Measurements from ENCODE around the gene ARHGAP23.
"Not testable (repeated sequence)": the region's sequence is repeated elsewhere in the genome, so short reads cannot be mapped to it uniquely, and the experiment has no call there.

ARHGAP23 gene

DNA sequence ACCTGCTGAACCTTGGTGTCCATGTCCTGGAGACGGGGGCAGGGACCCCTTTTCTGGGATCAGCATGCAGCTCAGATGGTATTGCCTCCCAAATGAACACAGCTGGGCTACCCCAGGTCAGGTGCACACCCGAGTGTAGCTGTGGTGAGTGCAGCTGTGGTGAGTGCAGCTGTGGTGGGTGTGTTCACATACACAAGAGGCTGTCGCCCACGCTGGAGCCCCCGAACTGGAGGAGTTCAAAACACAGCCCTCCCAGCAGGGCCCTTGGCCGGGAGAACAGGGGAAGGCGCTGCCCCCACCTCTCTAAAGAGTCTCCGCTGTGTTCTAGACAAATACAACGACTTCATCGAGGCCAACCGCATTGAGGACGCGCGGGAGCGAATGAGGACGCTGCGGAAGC is 61.5 kb downstream of the ARHGAP23 start:
- DNase-seq (ENCODE audit: low read depth, low spot score), result not testable (repeated sequence)

DNA sequence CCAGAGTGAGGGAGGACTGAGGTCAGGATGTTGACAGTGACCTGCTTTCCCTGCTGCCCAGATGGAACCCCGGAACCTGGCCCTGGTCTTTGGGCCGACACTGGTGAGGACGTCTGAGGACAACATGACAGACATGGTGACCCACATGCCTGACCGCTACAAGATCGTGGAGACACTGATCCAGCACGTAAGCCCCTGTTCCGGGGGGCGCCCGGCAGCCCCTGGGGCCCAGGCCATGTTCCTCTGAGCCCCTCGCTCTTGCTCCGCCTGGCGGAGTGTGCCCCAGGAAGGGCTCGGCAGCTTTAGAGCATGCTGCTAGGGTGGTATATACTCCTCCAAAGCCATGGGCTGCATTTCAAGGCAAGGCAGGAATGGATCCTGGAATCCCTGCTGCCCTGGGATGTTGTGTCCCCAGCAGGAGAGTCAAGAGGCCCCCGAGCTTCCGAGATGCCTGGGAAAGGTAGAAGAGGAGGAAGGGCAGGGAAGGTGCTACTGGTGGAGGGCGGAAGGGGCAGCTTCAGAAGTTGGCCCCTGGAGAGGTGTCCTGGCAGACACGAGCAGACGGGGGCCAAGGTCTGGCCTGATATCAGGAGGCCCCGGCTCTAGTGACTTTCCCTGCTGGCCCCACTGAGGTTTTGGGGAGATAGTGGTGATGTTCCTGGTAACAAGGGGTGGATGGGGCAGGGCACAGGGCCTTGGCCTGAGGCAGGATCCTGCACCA is 63.2 kb downstream of the ARHGAP23 start:
- not testable (repeated sequence) for DNase-seq (ENCODE audit: low read depth, low spot score)

DNA sequence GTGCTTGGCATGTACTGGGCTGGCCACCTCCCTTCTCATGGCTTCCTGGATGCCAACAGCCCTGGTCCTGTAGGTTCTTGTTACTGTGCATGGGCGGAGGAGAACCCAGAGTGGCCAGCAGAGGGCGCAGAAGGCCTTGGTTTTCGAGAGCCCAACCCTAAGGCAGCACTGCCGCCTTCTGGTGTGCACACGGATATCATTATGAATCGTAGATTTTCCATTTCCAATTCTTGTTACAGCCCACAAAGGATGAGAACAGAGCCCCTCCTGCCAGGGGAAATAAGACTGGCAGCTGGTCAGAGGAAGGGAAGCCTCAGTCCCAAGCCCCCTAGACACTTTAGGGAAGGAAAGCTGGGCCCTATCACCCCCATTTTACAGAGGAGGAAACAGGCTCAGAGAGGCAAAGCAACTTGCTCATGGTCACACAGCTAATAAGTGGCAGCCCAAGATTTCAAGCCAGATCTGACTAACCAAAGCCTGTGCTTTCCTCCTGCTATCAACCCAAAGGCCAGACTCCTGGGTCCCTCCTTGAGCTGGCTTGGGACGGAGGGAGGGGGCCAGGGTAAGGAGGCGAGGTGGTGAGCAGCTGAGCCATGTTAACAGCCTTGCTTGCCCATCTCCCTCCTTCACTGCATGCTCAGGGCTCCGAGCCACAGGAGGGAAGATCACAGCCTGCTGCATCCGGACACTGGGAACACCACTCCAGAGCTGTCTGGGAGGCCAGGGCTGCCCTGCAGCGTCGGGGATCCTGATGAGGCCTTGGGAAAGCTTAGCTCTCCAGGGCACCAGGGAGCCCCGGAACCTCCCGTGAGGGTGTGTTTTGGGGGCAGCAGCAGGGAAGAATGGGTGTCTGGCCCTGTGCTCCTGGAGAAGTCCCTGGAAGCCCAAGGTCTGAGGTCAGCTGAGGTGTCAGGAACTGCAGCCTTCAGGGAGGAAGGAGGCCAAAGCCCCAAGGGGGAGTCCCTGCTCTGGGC is 64.1 kb downstream of the ARHGAP23 start:
- DNase-seq (ENCODE audit: low read depth, low spot score), result peak; percentile 93

DNA sequence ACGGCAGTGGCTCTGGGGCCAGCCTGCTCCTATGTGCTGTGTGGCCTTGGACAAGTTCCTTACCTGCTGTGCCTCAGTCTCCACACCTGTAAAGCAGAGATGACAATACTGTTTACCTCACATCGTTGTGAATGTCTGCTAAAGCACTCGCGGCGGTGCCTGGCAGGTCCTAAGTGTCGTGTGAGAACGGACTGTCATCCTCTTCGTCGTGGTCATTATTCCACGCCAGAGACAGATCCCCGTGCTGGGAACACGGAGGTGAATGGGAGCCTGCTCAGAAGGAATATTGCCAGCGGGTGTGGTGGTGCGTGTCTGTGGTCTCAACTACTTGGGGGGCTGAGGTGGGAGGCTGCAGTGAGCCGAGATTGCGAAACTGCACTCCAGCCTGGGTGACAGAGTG is 65.9 kb downstream of the ARHGAP23 start:
- not testable (repeated sequence) for DNase-seq (ENCODE audit: low read depth, low spot score)

DNA sequence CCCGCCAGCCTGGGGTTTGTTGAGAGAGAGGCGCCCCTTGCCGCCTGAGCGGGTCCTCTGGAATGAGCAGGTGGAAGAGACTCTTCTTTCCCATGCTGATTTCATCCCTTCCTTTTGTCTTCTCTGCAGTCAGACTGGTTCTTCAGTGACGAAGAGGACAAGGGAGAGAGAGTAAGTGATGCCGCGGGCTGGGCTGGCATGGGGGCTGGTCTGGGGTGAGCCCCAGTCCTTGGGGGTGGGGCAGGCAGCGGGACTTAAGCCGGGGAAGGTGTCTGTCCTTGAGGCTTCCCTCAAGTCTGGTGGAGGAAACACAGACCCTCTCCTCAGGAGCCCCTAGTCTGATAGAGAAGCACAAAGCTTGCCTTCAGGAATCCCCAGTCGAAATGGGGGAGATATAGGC is 69.4 kb downstream of the ARHGAP23 start:
- not testable (repeated sequence) for DNase-seq (ENCODE audit: low read depth, low spot score)

DNA sequence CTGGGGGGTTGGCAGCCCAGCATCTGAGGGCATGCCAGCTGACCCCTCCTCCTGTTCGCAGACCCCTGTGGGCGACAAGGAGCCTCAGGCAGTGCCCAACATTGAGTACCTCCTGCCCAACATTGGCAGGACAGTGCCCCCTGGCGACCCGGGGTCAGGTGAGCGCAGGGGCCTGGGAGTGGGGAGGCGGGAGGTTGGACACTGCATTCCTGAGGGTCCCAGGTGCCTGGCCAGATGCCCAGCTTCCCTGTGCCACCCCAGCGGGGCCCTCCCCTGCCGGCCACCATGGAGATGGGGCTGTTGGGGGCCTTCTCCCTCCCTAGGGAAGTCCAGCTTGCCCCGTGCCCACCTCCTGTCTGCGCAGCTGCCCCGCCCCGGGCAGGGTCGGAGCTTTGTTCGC is 70.1 kb downstream of the ARHGAP23 start:
- DNase-seq (ENCODE audit: low read depth, low spot score), result no peak

DNA sequence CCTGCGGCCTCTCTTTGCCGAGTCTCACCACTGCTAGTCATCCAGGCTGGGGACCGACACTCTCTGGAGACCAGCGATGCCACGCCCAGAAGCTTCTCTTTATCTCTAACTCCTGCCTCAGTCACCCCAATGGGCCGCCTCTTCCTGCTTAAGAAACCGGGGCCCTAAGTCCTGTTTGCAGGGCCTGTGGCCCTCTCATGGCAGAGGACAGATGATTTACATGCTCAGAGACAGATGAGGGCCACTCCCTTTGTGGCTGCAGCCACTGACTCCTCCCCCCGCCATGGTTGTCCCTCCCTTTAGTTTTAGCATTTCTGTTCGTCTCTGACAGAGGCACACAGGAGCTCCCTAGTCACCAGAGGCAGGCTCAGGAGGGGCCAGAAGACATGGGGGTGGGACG is 71.0 kb downstream of the ARHGAP23 start:
- not testable (repeated sequence) for DNase-seq (ENCODE audit: low read depth, low spot score)

DNA sequence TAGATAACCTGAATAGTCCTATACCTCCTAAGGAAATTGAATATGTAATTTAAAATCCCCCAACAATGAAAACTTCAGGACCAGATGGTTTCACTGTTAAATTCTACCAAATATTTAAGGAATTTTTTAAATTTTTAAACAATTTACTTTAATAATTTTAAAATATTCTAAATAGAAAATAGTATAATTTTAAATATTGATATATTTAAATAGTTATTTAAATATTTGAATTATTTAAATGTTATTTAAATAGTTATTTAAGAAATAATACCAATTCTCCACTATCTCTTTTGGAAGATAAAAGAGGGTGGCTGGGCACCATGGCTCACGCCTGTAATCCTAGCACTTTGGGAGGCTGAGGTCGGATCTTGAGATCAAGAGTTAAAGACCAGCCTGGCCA is 73.5 kb downstream of the ARHGAP23 start:
- not testable (repeated sequence) for DNase-seq (ENCODE audit: low read depth, low spot score)

DNA sequence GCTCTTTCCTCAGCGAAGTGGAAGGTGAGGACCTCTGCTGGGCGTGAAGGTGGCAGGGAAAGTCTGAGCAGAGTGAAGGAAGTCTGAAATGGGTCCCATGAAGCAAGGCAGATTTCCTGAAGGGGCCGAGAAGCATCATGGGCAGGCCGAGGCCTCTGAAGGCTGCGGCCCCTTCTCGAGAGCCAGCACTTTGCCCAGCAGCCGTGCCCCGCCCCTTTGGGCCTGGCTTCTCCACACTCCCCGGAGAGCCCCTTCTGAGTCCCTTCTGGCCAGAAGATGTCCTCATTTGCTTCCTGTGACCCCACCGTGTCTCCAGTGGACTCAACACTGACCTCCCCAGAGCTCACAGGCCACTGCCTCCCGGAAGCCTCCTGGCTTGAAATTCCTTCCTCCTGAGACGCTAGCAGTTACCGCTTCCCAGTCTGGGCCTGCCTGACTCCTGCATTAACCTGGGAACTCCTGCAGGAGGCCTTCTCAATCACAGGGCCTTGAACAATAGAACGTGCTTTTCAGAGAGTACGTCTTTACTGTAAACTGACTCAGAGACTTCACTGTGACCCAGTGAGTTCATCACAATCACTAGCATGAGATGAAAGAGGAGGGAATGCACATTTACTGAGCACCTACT is 75.1 kb downstream of the ARHGAP23 start:
- not testable (repeated sequence) for DNase-seq (ENCODE audit: low read depth, low spot score)

DNA sequence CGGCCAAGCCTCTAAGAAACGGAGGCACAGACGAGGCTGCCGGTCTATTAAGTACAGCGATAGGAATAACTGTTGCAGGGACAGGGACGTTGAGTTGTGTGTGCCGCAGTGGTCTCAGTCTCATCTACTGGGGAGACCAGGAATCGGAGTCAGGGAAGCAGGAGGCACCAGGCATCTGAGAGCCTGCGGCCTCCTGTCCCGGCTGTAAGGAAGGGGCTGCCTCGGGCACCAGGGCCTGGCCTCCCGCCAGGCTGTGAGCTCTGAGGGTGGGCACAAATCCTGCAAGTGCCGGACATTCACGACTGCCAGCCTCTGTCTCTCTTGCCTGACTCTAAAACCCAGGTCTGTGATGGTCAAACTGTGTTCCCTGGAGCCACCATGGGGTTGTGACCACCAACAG is 76.0 kb downstream of the ARHGAP23 start:
- no peak for DNase-seq (ENCODE audit: low read depth, low spot score)

DNA sequence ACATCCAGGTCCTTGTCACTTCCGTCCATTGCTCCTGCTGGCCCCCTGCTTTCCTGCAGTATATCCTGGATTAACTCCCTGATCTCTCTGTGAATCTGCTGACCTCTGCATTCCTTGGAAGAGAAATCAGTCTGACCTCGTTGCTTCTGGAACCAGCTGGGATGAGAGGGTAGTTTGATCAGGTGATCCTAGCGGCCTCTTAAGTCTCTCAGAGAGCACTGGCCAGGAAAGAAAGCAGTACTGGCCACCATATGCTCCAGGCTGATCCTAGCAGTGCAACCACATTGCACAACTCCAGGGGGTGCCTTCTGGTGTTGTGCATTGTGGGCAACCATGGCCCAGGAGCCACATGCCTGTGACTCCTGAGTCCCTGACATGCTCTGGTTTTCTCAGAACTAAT is 79.2 kb downstream of the ARHGAP23 start:
- DNase-seq (ENCODE audit: low read depth, low spot score), result no peak

DNA sequence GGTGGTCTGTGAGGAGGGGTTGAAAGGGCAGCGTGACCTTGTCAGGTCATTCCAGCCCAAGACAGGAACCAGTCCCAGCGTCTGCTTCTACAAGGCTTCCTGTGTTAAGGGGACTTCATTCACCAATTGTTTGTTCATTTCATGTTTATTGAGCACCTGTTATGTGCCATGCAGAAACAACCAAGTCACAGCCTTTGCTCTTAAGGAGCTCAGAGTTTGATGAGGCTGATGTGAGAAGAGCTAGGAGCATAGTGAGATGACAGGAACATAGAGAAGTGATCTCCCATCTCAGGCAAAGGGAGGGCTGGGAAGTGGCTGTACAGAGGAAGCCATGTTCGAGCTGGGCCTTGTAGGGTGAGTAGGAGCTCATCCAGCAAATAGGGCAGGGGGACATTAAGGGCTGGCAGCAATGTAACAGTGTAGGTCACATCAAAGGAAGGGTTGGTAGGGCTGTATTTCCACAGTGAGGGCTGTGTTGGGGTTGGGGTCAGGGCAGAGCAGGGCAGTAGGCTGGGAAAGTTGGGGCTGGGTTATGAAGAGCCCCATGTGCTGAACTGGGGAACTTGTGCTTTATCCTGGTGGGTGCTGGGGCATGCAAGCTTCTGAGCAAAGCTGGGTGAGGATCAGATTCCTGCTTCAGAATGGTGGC is 79.8 kb downstream of the ARHGAP23 start:
- no peak for DNase-seq (ENCODE audit: low read depth, low spot score)

DNA sequence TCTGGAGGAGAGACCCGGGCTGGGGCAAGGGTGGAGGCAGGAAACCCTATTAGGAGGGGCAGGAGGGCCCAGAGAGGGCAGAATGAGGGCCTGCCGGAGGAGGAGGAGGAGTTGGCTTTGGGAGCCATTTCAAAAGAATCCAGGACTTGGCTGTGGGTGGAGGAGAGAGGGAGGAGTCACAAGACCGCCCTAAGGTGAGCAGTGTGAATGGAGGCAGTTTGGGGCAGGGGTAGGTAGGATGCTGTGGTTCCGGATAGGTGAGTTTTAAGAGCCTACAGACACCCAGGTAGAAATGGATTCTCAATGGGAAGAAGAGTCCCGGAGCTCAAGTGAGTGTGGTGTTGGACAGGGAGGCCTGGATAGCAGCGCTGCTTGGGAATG is 80.3 kb downstream of the ARHGAP23 start:
- DNase-seq (ENCODE audit: low read depth, low spot score), result no peak

DNA sequence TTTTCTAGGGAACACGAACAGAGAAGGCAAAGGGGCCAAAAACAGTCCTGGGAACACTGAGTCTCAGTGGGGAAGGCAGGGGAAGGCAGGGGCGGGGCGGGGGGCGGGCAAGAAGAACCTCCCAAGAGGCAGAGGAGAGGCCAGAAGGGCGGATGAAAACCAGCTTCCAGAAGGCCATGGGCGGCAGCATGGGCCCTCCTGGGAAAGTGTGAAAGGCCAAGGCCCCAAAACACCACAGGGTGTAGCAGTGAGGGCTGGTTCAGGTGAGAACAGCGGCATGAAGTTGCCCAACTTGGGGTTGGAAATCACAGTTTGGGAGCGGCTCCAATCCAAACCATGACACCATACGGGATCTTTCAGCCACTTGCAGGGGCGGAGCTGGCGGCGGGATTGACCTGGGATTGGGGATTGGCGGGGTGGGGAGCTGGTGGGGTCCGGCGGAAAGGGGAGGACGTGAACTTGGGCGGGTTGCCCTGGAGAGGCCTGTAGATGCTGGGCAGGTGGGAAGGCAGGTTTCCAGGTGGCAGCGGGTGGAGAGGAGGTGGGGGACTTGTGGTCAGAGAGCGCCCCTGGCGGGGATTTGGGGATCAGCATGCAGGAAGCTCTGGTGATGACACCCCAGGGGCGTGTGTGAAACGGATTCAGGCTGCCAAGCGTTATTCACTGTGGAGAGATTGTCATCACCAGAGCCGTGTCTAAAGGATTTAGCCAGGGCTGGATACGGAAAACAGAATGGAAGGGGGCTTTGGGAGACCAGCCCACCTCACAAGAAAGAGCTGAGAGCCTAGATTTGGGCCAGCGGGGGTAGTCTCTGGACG is 80.9 kb downstream of the ARHGAP23 start:
- peak; percentile 91 for DNase-seq (ENCODE audit: low read depth, low spot score)

DNA sequence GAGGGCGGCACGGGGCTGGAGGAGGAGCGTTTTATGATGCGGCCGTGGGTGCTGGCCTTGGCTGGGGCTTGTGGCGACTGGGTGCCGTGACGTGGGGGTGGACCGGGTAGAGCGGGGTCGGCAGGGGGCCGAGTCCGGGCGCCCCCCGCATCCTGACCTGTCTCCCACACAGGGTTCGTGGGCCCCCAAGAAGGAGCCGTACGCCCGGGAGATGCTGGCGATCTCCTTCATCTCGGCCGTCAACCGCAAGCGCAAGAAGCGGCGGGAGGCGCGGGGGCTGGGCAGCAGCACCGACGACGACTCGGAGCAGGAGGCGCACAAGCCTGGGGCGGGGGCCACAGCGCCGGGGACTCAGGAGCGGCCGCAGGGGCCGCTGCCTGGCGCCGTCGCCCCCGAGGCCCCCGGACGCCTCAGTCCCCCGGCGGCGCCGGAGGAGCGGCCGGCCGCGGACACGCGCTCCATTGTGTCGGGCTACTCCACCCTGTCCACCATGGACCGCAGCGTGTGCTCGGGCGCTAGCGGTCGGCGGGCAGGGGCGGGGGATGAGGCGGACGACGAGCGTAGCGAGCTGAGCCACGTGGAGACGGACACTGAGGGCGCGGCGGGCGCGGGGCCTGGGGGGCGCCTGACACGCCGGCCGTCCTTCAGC is 81.6 kb downstream of the ARHGAP23 start:
- DNase-seq (ENCODE audit: low read depth, low spot score), result peak; percentile 72

DNA sequence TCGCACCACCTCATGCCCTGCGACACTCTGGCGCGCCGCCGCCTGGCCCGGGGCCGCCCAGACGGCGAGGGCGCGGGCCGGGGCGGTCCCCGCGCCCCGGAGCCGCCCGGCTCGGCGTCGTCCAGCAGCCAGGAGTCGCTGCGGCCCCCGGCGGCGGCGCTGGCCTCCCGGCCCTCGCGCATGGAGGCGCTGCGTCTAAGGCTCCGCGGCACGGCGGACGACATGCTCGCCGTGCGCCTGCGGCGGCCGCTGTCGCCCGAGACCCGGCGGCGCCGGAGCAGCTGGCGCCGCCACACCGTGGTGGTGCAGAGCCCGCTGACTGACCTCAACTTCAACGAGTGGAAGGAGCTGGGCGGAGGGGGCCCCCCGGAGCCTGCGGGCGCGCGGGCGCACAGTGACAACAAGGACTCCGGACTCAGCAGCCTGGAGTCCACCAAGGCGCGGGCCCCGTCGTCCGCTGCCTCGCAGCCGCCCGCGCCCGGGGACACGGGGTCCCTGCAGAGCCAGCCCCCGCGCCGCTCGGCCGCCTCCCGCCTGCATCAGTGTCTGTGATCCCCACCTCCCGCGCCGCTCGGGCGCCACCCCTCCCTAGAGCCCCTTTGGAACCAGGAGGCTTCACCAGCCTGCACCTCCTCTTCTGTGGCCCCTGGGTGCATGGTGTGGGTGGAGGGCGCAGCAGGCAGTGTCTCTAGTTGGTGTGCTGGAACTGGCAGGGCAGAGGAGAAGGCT is 82.3 kb downstream of the ARHGAP23 start:
- peak; percentile 86 for DNase-seq (ENCODE audit: low read depth, low spot score)

DNA sequence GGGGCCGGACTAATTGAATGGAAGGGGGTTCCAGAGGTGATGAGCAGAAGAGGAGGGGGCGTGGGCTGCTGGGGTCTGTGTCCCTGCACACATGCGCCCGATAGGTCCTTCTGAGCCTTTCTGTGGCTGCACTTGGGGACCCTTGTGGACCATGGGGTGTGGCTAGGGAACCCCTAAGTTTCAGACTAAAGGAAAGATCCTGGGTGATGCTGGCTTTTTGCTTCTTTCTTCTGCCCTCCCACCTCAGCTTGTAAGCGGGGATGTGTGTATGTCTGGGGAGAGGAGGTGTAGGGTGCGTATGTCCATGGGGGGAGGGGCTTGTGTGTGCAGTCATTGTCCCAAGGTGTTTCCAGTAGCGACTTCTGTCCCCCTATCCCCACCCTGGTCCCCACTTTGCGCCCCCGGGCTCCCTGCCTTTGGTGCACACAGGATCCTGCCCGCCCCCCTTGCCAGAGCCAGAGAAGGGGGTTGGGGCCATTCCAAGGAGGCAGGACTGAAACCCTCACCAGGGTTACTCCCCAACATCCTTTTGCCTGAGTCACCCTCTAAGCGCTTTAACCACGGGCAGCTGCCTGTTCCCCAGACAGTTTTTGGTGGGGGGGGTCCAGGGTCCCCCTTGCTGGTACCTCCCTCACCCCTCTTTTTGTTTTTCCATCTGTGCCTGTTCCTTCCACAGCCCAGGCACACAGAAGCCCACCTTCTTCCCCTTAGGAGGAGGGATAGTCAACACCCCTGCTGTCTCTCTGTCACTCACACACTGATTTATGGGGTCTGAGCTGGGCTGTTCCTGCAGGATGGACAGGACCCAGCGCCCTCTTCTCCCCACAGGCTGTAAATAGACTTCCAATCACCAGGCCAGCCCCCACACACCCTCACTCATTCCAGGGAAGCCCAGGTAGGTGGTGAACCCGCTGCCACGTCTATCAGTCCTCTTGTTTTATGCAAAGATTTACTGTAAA is 83.2 kb downstream of the ARHGAP23 start:
- peak; percentile 73 for DNase-seq (ENCODE audit: low read depth, low spot score)

DNA sequence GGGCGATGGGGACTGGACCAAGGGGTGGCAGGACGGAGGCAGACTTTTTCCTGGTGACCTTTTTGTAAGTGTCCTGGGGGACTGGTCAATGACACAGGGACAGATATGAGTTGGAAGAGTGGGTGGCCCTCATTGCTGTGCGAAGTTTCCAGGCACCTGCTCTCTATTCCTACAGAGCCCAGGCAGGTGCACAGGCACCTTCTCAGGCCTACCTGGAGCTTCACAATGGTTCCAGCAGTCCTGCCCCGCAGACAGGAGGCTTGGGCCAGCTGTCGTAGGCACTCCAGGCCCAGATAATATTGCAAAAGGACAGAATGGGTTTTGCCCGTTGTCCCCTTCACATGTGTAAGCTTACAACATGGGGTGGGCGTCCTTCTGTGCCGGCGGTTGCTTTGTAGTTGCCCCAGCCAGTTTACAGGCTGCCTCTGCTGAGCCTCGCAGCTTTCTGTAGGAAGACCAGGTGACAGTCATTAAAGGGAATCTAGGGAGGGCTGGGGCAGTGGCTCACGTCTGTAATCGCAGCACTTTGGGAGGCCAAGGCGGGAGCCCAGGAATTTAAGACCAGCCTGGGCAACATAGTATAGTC is 84.3 kb downstream of the ARHGAP23 start:
- DNase-seq (ENCODE audit: low read depth, low spot score), result no peak
